A673 (cell line): ENCODE results near the gene ASIC2. TPM values are rescaled to one million over a fixed set of nuclear protein-coding genes. Genes with fewer than 3 reads are reported as not detected.

Experiments
- BruUV-seq: library from RNA; stranded (reverse); fragments of 400-500 nt; replicated peaks from 2 replicates; lab custom pipeline; 2021; lab: Mats Ljungman, UMichigan
- CTCF ChIA-PET: fragments of 300-600 bp; sonication (Branson Sonifier 250); formaldehyde crosslinking; loops from one replicate; lab custom pipeline; 2022; ENCODE audit warnings: antibody characterized with exemption; lab: Charles Lee
- POLR2A ChIA-PET: fragments of 300-600 bp; sonication (Branson Sonifier 250); formaldehyde crosslinking; loops from one replicate; lab custom pipeline; 2022; ENCODE audit warnings: antibody characterized with exemption; ENCODE audit not compliant: low non-redundant PET; lab: Charles Lee
- DNase-seq: peaks from one replicate; pipeline ENCODE4 v3.0.0-alpha.2; 2015; ENCODE audit warnings: low spot score
- H3K27ac ChIP-seq: fragments of 200-600 bp; sonication (generic); 2 replicates; pipeline ENCODE4 v1.5.1; 2016; ENCODE audit warnings: mixed run types, low read depth, mild to moderate bottlenecking, mixed read lengths, antibody characterized with exemption, low read length; ENCODE audit not compliant: poor library complexity, severe bottlenecking
- H3K27me3 ChIP-seq: fragments of 200-600 bp; sonication (generic); replicated peaks from 2 replicates; pipeline ENCODE4 v1.6.1; 2017; ENCODE audit warnings: mixed run types, low read depth, mild to moderate bottlenecking, mixed read lengths, antibody characterized with exemption, low read length; ENCODE audit not compliant: insufficient read depth, poor library complexity
- H3K36me3 ChIP-seq: fragments of 200-600 bp; sonication (generic); 2 replicates; pipeline ENCODE4 v1.6.1; 2016; ENCODE audit warnings: mixed run types, mild to moderate bottlenecking, mixed read lengths, antibody characterized with exemption, low read length; ENCODE audit not compliant: insufficient read depth, poor library complexity, severe bottlenecking
- H3K4me1 ChIP-seq: fragments of 200-600 bp; sonication (generic); 2 replicates; pipeline ENCODE4 v1.6.1; 2017; ENCODE audit warnings: mixed run types, mild to moderate bottlenecking, mixed read lengths, antibody characterized with exemption, low read length; ENCODE audit not compliant: insufficient read depth, poor library complexity, severe bottlenecking
- H3K4me3 ChIP-seq: fragments of 200-600 bp; sonication (generic); 2 replicates; pipeline ENCODE4 v1.5.1; 2016; ENCODE audit warnings: low read depth, mixed run types, mild to moderate bottlenecking, mixed read lengths, low read length; ENCODE audit not compliant: poor library complexity, severe bottlenecking
- H3K9me3 ChIP-seq: fragments of 200-600 bp; sonication (generic); 2 replicates; pipeline ENCODE4 v1.6.1; 2016; ENCODE audit warnings: mixed run types, low read depth, mild to moderate bottlenecking, mixed read lengths, antibody characterized with exemption, low read length; ENCODE audit not compliant: poor library complexity, severe bottlenecking
- EZH2 ChIP-seq: fragments of 200-600 bp; sonication (generic); IDR thresholded peaks from 2 replicates; pipeline ENCODE4 v1.6.1; 2017; ENCODE audit warnings: borderline replicate concordance, low read depth, mild to moderate bottlenecking, mixed read lengths, antibody characterized with exemption, low read length; ENCODE audit not compliant: poor library complexity, severe bottlenecking
- intact Hi-C: fragments of 100-400 bp; cut with micrococcal nuclease; formaldehyde crosslinking; loops from one replicate; pipeline ENCODE4 v1.10.0; 2022; ENCODE audit not compliant: unreplicated experiment
- total RNA-seq: library from RNA; stranded (reverse); gene quantifications from 2 replicates; pipeline ENCODE4 v1.2.3, GENCODE V29; 2021
- TF ChIP-seq, protein P1 (sequence below): fragments of 300-800, 200-600 bp; sonication (generic); conservative IDR thresholded peaks from 2 replicates; pipeline ENCODE4 v1.5.1; 2017; ENCODE audit warnings: low read depth, mild to moderate bottlenecking, antibody characterized with exemption, low read length, moderate library complexity, mixed read lengths

ASIC2 gene
- total RNA-seq, 1 experiment from 2014 or later, result 8.6 TPM

DNA sequence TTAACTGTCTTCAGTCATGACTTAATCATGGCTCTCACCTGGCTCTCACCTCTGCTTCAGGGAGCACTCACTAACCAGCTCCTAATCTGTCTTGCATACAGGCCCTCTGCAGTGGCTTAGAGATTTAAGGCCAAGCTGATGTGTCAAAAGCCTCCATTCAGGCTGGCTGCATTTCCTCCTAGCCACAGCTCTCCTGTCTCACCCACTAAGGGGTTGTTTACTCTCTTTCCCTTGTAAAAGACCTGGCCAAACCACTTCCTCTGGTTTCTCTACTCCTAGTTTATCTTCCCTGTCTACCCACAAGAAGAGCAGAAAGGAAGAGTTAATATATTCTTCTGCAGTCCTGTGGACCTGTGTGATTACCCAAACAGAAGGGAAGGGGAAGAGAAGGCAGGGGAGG lies 9.3 kb upstream of the ASIC2 start:
- DNase-seq, result no peak
- intact Hi-C loops, result loop anchor here (10.0 kb wide), 1 partner anchor 222 kb away; no protein-coding TSS in a partner anchor
- ChIA-PET POLR2A (no interaction called here), CTCF (no interaction called here)
- no TSS peak for BruUV-seq
- Histone ChIP-seq H3K4me1 (no peaks in the 10 kb centered on the region), H3K4me3 (no peak overlapping the region), H3K27me3 (no peaks in the 10 kb centered on the region), H3K27ac (no peak overlapping the region), H3K9me3 (no peaks in the 10 kb centered on the region), H3K36me3 (peaks cover 5% of the 10 kb centered on the region)
- TF ChIP-seq, protein P1, sequence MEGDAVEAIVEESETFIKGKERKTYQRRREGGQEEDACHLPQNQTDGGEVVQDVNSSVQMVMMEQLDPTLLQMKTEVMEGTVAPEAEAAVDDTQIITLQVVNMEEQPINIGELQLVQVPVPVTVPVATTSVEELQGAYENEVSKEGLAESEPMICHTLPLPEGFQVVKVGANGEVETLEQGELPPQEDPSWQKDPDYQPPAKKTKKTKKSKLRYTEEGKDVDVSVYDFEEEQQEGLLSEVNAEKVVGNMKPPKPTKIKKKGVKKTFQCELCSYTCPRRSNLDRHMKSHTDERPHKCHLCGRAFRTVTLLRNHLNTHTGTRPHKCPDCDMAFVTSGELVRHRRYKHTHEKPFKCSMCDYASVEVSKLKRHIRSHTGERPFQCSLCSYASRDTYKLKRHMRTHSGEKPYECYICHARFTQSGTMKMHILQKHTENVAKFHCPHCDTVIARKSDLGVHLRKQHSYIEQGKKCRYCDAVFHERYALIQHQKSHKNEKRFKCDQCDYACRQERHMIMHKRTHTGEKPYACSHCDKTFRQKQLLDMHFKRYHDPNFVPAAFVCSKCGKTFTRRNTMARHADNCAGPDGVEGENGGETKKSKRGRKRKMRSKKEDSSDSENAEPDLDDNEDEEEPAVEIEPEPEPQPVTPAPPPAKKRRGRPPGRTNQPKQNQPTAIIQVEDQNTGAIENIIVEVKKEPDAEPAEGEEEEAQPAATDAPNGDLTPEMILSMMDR, result no peak
- TF ChIP-seq EZH2, result no peak

- POLR2A ChIA-PET, result no interaction called here
- H3K27ac ChIP-seq, result no peak overlapping the region
- CTCF ChIA-PET, result no interaction called here
- H3K36me3 ChIP-seq, result peaks cover 16% of the 10 kb centered on the region
- H3K9me3 ChIP-seq, result no peaks in the 10 kb centered on the region
- DNase-seq, result no peak
- BruUV-seq, result no TSS peak
- TF ChIP-seq EZH2, result no peak
- TF ChIP-seq, protein P1, result no peak
- no peak overlapping the region for H3K4me3 ChIP-seq
- no peaks in the 10 kb centered on the region for H3K27me3 ChIP-seq
- intact Hi-C loops, result loop anchor here (10.0 kb wide), 1 partner anchor 225 kb away; no protein-coding TSS in a partner anchor
- H3K4me1 ChIP-seq, result no peaks in the 10 kb centered on the region
Measured at GRCh38 chr17:33300241-33300640, 7.1 kb upstream of the ASIC2 start.

DNA sequence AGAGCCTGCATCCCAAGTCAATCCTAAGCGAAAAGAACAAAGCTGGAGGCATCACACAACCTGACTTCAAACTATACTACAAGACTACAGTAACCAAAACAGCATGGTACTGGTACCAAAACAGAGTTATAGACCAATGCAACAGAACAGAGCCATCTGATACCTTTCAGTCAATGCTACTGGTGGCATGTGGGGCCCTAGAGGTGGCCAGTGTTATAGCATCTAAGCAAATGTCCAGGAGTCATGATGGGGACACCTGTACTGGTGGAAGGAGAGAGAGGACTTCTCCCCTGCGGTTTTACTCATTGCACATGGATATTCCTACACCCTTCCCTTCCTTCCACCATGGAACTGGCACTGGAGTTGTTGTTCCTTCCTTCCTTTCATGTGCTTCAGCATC lies 6.0 kb upstream of the ASIC2 start:
- H3K36me3 ChIP-seq, result peaks cover 22% of the 10 kb centered on the region
- H3K27ac ChIP-seq, result no peak overlapping the region
- intact Hi-C loops, result loop anchor here (10.0 kb wide), 1 partner anchor 264 kb away; no protein-coding TSS in a partner anchor
- POLR2A ChIA-PET, result no interaction called here
- no peaks in the 10 kb centered on the region for H3K9me3 ChIP-seq
- no peak for TF ChIP-seq EZH2
- TF ChIP-seq, protein P1, result no peak
- H3K4me1 ChIP-seq, result peaks cover 7% of the 10 kb centered on the region
- no TSS peak for BruUV-seq
- CTCF ChIA-PET, result no interaction called here
- H3K27me3 ChIP-seq, result no peaks in the 10 kb centered on the region
- DNase-seq, result no peak
- H3K4me3 ChIP-seq, result no peak overlapping the region
